ENCODE data around the gene GLE1.

GLE1 gene

DNA sequence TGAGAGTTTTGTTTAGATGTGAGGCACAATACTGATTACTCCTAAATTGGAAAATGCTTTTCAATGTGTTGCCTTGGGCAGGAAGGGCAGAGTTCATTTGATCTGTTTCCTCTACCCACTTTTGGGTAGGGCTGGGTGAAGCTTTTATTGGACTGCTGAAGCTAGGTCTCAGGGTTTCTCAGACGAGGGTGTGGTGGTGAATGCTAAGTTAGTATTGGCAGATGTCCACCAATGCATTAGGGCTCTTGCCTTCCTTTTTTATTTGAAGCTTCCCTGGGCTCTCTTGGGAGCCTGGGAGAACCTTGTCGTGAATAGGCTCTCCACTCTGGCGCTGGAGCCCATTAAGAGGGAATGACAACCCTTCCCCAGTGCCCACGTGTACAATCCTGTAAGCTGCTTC lies 71.0 kb downstream of the GLE1 start:
- no peaks in the 10 kb centered on the region for H3K27me3 ChIP-seq (ENCODE audit: control insufficient read depth, low read length)
- H3K4me3 ChIP-seq (ENCODE audit: low read length), result no peak overlapping the region
- no peaks in the 10 kb centered on the region for H3K4me1 ChIP-seq (ENCODE audit: control insufficient read depth, low read length)
- TF ChIP-seq, protein P1, sequence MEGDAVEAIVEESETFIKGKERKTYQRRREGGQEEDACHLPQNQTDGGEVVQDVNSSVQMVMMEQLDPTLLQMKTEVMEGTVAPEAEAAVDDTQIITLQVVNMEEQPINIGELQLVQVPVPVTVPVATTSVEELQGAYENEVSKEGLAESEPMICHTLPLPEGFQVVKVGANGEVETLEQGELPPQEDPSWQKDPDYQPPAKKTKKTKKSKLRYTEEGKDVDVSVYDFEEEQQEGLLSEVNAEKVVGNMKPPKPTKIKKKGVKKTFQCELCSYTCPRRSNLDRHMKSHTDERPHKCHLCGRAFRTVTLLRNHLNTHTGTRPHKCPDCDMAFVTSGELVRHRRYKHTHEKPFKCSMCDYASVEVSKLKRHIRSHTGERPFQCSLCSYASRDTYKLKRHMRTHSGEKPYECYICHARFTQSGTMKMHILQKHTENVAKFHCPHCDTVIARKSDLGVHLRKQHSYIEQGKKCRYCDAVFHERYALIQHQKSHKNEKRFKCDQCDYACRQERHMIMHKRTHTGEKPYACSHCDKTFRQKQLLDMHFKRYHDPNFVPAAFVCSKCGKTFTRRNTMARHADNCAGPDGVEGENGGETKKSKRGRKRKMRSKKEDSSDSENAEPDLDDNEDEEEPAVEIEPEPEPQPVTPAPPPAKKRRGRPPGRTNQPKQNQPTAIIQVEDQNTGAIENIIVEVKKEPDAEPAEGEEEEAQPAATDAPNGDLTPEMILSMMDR (IDR thresholded peaks at IDR 0.05; ENCODE audit: low read depth, low read length, poor library complexity, severe bottlenecking), result no peak
- no peak for TF ChIP-seq EZH2phosphoT487 (IDR thresholded peaks at IDR 0.05; ENCODE audit: borderline replicate concordance, low read length)
- H3K4me2 ChIP-seq (ENCODE audit: low read length), result no peak overlapping the region
- no peaks in the 10 kb centered on the region for H3K79me2 ChIP-seq (ENCODE audit: control insufficient read depth, low read length)
- H3F3A ChIP-seq (ENCODE audit: control insufficient read depth, insufficient read depth), result no peaks in the 10 kb centered on the region; the same call in 1 of the 2 replicates
- no peaks in the 10 kb centered on the region for H3K9me3 ChIP-seq (ENCODE audit: control insufficient read depth, insufficient read depth, low read length)
- peaks cover 72% of the 10 kb centered on the region for H3K36me3 ChIP-seq (ENCODE audit: control insufficient read depth, low read length)
- no peaks in the 10 kb centered on the region for H3K9me2 ChIP-seq (replicated peaks; ENCODE audit: control insufficient read depth, low read length)
- H4K20me1 ChIP-seq (ENCODE audit: control insufficient read depth, insufficient read depth, low read depth, low read length), result no peaks in the 10 kb centered on the region
- no peak overlapping the region for H3K27ac ChIP-seq (ENCODE audit: low read depth, low read length)

DNA sequence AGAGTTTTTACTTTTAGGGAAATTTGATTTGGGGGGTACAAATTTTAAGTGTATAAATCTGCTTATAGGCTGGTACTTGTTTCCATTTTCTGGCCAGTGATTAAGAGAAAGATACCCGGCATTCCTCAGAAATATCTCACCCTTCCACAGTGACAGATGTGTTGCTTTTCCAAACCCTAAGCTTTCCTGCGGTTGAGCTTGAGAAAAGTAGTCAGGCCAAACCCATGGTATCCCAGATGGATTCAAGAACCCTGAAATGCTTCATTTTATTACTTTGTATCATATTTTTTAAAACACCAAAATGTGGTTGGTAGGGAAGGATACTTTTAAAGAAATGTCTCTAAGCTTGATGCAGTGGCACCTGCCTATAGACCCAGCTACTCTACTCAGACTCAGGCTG lies 71.4 kb downstream of the GLE1 start:
- H3K36me3 ChIP-seq (ENCODE audit: control insufficient read depth, low read length), result peaks cover 76% of the 10 kb centered on the region
- no peak overlapping the region for H3K27ac ChIP-seq (ENCODE audit: low read depth, low read length)
- no peaks in the 10 kb centered on the region for H4K20me1 ChIP-seq (ENCODE audit: control insufficient read depth, insufficient read depth, low read depth, low read length)
- H3K79me2 ChIP-seq (ENCODE audit: control insufficient read depth, low read length), result no peaks in the 10 kb centered on the region
- no peaks in the 10 kb centered on the region for H3K4me1 ChIP-seq (ENCODE audit: control insufficient read depth, low read length)
- H3K4me3 ChIP-seq (ENCODE audit: low read length), result no peak overlapping the region
- no peaks in the 10 kb centered on the region for H3K27me3 ChIP-seq (ENCODE audit: control insufficient read depth, low read length)
- no peaks in the 10 kb centered on the region; the same call in 1 of the 2 replicates for H3F3A ChIP-seq (ENCODE audit: control insufficient read depth, insufficient read depth)
- H3K9me2 ChIP-seq (replicated peaks; ENCODE audit: control insufficient read depth, low read length), result no peaks in the 10 kb centered on the region
- H3K9me3 ChIP-seq (ENCODE audit: control insufficient read depth, insufficient read depth, low read length), result no peaks in the 10 kb centered on the region
- no peak overlapping the region for H3K4me2 ChIP-seq (ENCODE audit: low read length)
- TF ChIP-seq EZH2phosphoT487 (IDR thresholded peaks at IDR 0.05; ENCODE audit: borderline replicate concordance, low read length), result no peak
- TF ChIP-seq, protein P1 (IDR thresholded peaks at IDR 0.05; ENCODE audit: low read depth, low read length, poor library complexity, severe bottlenecking), result no peak

DNA sequence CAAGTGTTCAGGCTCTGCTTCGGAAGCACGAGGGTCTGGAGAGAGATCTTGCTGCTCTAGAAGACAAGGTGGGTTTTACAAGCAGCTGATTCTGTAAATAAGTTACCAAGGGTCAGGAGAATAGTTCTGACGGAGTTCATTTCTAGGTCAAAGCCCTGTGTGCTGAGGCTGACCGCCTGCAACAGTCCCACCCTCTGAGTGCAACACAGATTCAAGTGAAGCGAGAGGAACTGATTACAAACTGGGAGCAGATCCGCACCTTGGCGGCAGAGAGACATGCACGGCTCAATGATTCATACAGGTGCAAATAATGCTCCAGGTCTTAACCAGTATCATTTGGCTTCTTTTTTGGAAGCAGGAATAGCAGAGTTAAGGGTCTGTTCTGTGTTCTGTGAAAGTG lies 72.7 kb downstream of the GLE1 start:
- Histone ChIP-seq H3K27ac (ENCODE audit: low read depth, low read length) (no peak overlapping the region), H4K20me1 (ENCODE audit: control insufficient read depth, insufficient read depth, low read depth, low read length) (no peaks in the 10 kb centered on the region), H3K4me2 (ENCODE audit: low read length) (no peak overlapping the region), H3K4me1 (ENCODE audit: control insufficient read depth, low read length) (no peaks in the 10 kb centered on the region), H3K4me3 (ENCODE audit: low read length) (no peak overlapping the region), H3K27me3 (ENCODE audit: control insufficient read depth, low read length) (no peaks in the 10 kb centered on the region), H3F3A (ENCODE audit: control insufficient read depth, insufficient read depth) (no peaks in the 10 kb centered on the region; the same call in 1 of the 2 replicates), H3K9me3 (ENCODE audit: control insufficient read depth, insufficient read depth, low read length) (no peaks in the 10 kb centered on the region), H3K36me3 (ENCODE audit: control insufficient read depth, low read length) (peaks cover 87% of the 10 kb centered on the region), H3K9me2 (replicated peaks; ENCODE audit: control insufficient read depth, low read length) (no peaks in the 10 kb centered on the region), H3K79me2 (ENCODE audit: control insufficient read depth, low read length) (no peaks in the 10 kb centered on the region)
- TF ChIP-seq, protein P1 (IDR thresholded peaks at IDR 0.05; ENCODE audit: low read depth, low read length, poor library complexity, severe bottlenecking), result no peak
- TF ChIP-seq EZH2phosphoT487 (IDR thresholded peaks at IDR 0.05; ENCODE audit: borderline replicate concordance, low read length), result no peak
